Omental fat pad (tissue), 4 donors: Measurements from ENCODE around the gene SLC2A14. TPM values are rescaled to one million over a fixed set of nuclear protein-coding genes. Genes with fewer than 3 reads are reported as not detected.
"Not testable (repeated sequence)": the region's sequence is repeated elsewhere in the genome, so short reads cannot be mapped to it uniquely, and the experiment has no call there.

ENCODE experiments used
- ATAC-seq: fragments of 150-250 bp; one replicate; pipeline ENCODE4 v1.9.1; 2016; ENCODE audit warnings: mild to moderate bottlenecking, moderate library complexity; ENCODE audit not compliant: low FRiP score
- DNase-seq: peaks from one replicate; pipeline ENCODE4 v3.0.0-alpha.2; 2019; ENCODE audit warnings: low spot score
- total RNA-seq, 4 donors: library from RNA; depleted of rRNA; stranded (reverse); fragments of >200 nt; gene quantifications; one replicate each; pipeline ENCODE4 v1.1.0, GENCODE V29; 2016
- TF ChIP-seq, protein P1 (sequence below), 3 donors: fragments of 450-650 bp; IDR thresholded peaks; one replicate each; pipeline ENCODE4 v1.5.1; 2016 to 2017; ENCODE audit warnings: antibody characterized with exemption in 3 of 3, mild to moderate bottlenecking in 3 of 3, moderate library complexity in 2 of 3

SLC2A14 gene
- total RNA-seq: not detected

DNA sequence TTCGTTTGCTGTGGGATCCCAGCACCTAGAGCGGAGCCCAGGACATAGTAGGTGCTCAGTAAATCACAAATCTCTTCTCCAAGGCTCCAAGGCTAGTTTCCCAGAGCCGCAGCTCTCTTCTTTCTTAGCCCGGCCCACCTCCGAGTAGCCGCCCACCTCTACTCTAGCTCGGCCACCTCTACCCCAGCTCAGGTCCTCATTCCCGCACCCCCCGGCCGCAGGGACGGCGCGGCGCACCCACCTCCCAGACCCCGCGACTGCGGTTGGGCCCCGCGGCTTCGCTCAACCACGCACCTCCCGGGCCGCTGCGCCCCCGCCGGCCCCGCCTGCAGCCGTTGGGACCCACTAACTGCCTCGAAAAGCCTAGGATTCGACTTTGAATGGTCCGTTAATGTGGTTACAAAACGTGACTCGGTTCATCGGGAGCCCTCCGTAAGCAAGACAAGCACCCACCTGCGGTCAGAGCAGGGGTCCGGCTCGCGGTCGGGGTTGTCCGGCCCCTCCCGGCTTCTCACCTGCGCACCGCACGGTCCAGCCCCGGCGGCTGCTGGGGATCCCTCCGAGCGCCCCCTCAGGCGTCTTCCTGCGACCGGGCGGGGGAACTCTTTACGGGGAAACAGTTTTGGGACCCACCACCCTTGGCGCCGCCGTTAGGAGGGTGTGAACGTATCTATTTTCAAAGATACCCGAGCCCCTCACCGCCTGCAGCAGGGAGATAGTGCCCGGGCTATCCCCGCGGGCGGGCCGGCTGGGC, at the start of gene SLC2A14:
Gene SLC2A14, minus strand, starts transcription at position 350 of the 754 bp plus-strand sequence. CDS start 3,035 bp downstream, outside the sequence.
- TF ChIP-seq, protein P1, sequence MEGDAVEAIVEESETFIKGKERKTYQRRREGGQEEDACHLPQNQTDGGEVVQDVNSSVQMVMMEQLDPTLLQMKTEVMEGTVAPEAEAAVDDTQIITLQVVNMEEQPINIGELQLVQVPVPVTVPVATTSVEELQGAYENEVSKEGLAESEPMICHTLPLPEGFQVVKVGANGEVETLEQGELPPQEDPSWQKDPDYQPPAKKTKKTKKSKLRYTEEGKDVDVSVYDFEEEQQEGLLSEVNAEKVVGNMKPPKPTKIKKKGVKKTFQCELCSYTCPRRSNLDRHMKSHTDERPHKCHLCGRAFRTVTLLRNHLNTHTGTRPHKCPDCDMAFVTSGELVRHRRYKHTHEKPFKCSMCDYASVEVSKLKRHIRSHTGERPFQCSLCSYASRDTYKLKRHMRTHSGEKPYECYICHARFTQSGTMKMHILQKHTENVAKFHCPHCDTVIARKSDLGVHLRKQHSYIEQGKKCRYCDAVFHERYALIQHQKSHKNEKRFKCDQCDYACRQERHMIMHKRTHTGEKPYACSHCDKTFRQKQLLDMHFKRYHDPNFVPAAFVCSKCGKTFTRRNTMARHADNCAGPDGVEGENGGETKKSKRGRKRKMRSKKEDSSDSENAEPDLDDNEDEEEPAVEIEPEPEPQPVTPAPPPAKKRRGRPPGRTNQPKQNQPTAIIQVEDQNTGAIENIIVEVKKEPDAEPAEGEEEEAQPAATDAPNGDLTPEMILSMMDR (IDR thresholded peaks at IDR 0.05): no peak
- ATAC-seq (no peak), DNase-seq (no peak)

DNA sequence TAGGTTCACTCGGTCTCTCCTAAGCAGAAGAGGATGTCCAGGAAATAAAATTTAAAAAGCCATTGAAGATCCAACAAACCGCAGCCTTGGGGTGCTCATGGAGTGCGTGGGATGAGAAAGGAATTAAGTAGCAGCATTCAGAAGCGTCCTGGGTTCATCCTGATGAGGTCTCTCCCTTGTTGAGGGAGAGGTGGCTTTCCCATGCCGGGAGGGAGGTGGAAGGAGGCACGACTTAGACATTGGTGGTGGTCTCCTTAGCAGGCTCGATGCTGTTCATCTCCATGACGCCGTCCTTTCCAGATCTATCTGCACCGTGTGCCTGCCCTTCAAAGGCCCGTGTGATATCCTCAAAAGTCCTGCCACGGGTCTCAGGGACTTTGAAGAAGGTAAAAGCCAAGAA, 48.5 kb upstream of the SLC2A14 start:
- ATAC-seq, DNase-seq: not testable (repeated sequence)

DNA sequence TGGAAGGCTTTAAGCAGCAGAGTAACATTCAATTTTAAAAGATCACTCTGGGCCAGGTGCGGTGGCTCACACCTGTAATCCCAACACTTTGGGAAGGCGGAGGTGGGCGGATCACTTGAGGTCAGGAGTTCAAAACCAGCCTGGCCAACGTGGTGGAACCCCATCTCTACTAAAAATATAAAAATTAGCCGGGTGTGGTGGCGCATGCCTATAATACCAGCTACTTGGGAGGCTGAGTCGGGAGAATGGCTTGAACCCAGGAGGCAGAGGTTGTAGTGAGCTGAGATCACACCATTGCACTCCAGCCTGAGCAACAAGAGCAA, 45.5 kb upstream of the SLC2A14 start:
- DNase-seq, ATAC-seq: not testable (repeated sequence)

DNA sequence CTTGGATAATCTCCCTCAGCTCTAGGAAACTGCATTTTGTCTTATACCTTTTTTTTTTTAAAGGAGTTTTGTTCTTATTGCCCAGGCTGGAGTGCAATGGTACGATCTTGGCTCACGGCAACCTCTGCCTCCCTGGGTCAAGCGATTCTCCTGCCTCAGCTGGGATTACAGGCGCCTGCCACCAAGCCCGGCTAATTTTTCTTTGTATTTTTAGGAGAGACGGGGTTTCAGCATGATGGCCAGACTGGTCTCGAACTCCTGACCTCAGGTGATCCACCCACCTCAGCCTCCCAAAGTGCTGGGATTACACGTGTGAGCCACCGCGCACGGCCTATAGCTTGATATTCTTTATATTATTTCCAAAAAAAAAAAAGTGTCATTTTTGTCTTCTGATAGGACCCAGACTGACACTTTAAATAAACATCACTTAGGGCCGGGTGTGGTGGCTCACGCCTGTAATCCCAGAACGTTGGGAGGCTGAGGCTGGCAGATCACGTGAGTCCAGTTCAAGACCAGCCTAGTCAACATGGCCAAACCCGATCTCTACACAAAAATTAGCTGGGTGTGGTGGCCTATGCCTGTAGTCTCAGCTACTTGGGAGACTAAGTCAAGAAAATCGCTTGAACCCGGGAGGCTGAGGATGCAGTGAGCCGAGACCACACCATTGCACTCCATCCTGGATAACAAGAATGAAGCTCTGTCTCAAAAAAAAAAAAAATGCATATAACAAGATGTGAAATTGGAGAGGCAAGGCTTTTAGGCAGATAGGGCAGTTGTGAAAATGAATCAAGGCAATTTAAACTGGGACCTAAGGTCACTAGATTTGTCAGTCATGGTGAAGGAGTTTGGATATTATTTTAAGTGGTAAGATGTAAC, 44.9 kb upstream of the SLC2A14 start:
- ATAC-seq: no peak
- no peak for DNase-seq
- TF ChIP-seq, protein P1 (IDR thresholded peaks at IDR 0.05): no peak

DNA sequence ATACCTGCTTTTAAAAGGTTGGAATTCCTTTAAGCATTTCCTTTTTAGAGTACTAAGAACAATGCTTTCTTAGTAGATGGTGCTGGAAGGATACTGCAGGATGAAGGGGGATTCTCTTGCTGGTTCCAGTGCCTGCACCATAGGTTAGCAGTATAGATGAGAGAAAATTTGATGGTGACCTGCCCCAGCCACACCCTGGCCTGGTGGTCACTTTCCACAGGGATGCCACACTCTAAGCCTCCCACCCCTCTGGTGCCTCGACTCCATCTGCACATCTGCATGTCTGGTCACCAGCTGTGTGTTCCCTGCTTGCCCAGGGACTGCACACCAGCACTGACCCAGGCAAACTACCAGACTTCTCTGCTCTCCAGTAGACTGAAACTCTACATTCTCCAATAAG, 44.2 kb upstream of the SLC2A14 start:
- DNase-seq: no peak
- TF ChIP-seq, protein P1 (IDR thresholded peaks at IDR 0.05): no peak
- no peak for ATAC-seq

DNA sequence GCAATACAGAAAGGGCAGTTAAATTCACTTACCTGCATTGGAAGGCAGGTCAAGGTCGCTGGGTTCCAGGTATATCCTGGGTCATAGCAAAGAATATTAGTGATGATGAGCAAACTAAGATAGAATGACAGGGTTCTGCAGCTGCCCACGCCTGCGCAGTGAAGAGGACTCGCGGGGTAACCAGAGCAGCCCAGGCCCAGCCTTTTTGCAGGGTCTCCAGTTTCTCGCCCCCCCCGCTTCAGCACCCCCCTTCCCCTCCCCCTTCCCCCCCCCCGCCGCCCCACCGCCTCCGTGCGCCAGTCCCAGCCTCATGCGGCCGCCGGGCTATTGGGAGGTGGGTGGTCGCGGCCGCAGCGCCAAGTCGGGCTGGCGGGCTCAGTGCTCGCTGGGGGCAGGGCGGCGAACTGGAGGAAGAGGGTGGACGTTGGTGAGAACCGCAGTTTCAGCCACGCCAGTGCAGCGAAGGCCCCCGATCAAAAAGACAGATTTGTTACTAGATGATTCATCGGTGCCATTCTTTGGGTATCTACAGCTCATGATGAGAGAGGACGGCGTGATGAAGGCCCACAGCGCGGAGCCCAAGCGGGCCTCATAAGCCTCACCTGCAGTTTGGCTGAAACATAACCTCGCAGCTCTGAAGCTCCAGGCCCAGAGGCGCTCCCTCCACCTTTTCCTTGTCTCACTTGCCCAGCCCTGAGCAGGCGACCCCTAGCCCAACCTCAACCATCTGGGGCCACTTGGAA, 43.1 kb upstream of the SLC2A14 start:
- TF ChIP-seq, protein P1 (IDR thresholded peaks at IDR 0.05): no peak
- DNase-seq (no peak), ATAC-seq (no peak)

DNA sequence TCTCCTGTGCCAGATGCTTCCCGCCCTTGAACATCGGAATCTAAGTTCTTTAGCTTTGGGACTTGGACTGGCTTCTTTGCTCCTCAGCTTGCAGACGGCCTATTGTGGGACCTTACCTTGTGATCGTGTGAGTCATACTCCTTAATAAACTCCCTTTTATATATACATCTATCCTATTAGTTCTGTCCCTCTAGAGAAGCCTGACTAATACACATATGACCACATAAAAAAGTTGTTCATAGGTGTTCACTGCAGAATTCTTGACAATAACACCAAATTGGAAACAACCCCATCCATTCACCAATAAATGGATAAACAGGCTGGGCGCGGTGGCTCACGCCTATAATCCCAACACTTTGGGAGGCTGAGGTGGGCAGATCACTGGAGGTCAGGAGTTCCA, 37.4 kb upstream of the SLC2A14 start:
- ATAC-seq, DNase-seq: not testable (repeated sequence)

DNA sequence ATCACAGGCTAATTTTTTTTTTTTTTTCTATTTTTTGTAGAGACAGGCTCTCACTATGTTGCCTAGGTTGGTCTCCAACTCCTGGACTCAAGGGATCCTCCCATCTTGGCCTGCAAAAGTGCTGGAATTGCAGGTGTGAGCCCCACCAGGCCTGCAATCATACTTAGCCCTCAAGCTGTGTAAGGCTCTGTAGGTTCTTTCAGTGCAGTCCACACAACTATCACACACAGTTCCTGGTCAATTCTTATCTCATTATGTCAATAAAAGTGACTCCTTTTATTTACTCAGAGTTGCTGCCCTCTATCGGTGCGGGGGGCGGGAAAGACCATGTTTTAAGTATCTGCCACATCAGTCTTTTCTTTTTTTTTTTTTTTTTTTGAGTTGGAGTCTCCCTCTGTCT, 34.3 kb upstream of the SLC2A14 start:
- TF ChIP-seq, protein P1 (IDR thresholded peaks at IDR 0.05): no peak
- ATAC-seq (no peak), DNase-seq (no peak)

DNA sequence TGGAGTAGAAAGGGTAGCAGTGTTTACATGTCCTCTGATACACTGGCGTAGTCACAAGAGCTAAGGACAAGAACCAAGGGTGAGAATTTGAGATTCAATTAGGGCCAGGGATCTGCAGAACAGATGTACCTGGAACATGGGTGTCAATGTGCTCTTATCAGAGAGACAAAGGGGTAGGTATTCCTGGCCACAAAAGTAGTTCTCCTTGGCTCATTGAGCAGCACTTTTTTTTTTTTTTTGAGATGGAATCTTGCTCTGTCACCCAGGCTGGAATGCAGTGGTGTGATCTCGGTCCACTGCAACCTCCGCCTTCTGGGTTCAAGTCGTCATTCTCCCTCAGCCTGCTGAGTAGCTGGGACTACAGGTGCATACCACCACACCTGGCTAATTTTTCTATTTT, 33.6 kb upstream of the SLC2A14 start:
- DNase-seq, ATAC-seq: not testable (repeated sequence)

DNA sequence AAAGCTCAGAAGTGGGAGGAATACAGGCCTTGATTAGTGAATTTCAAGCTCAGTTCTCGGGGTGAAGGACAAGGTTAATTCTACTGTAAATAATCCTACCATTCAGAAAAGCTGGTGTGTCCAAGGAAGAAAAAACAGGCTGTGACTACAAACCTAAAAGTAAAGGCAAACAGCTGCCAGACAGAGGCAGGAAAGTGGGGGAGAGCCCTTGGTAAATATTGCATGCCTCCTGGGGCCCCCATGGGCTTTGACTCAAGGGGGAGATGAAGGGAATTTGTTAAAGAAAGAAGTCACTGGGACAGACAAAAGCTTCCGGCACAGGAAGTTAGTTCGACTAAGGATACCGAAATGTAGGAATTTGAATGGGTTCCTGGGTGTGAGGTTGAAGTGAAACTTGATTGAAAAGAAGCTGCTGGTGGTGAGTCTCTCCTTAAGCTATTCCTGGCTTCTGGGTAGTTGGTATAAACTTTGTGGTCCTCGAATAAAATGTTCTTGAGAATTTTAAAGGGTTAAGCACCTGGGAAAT, 32.9 kb upstream of the SLC2A14 start:
- not testable (repeated sequence) for ATAC-seq, DNase-seq
